ENCODE data around the gene RNF227. TPM values are rescaled to one million over a fixed set of nuclear protein-coding genes. Genes with fewer than 3 reads are reported as not detected.

The RNF227 gene
- total RNA-seq, 6 experiments from 2014 or later = 2.2 to 3.6 (median 3.1) TPM

- Mint-ChIP-seq H3K4me1 (ENCODE audit: low read depth) (peaks cover 57% of the 10 kb centered on the region), H3K36me3 (ENCODE audit: low read depth) (peaks cover 33% of the 10 kb centered on the region), H3K9me3 (no peaks in the 10 kb centered on the region), H3K4me3 (peak overlapping the region; percentile 95), H3K27ac (peak overlapping the region; percentile 94), H3K27me3 (ENCODE audit: insufficient read depth) (no peaks in the 10 kb centered on the region; the same call in 1 of the 2 replicates)
- peak; percentile 80 for DNase-seq
- TF ChIP-seq CTCF (IDR thresholded peaks at IDR 0.05) = peak; percentile 56
Observed at GRCh38 chr17:7932949-7933348, 16.9 kb upstream of the RNF227 start.

- no peak for DNase-seq
- H3K4me1 Mint-ChIP-seq (ENCODE audit: low read depth) = peaks cover 57% of the 10 kb centered on the region
- H3K9me3 Mint-ChIP-seq = no peaks in the 10 kb centered on the region
- H3K36me3 Mint-ChIP-seq (ENCODE audit: low read depth) = peaks cover 33% of the 10 kb centered on the region
- H3K4me3 Mint-ChIP-seq = peak overlapping the region; percentile 95
- peak overlapping the region; percentile 94 for H3K27ac Mint-ChIP-seq
- TF ChIP-seq CTCF (IDR thresholded peaks at IDR 0.05) = no peak
- H3K27me3 Mint-ChIP-seq (ENCODE audit: insufficient read depth) = no peaks in the 10 kb centered on the region; the same call in 1 of the 2 replicates
Observed at GRCh38 chr17:7932483-7932891, 16.4 kb upstream of the RNF227 start.

GRCh38 chr17:7931709-7932482 lies 15.8 kb upstream of the RNF227 start, which contains the start of the genes CNTROB and TRAPPC1:
CNTROB (plus strand) TSS chr17:7932206; CDS start chr17:7933080, 874 bp downstream.
TRAPPC1 (minus strand) TSS chr17:7931946; CDS start chr17:7931829, 117 bp downstream.
- DNase-seq = peak; percentile 99
- Mint-ChIP-seq H3K4me3 (peak within 1 kb of the TSS; percentile 95), H3K36me3 (ENCODE audit: low read depth) (peaks cover 30% of the 10 kb centered on the region), H3K27me3 (ENCODE audit: insufficient read depth) (no peaks in the 10 kb centered on the region; the same call in 1 of the 2 replicates), H3K27ac (peak within 1 kb of the TSS; percentile 94), H3K9me3 (no peaks in the 10 kb centered on the region), H3K4me1 (ENCODE audit: low read depth) (peaks cover 55% of the 10 kb centered on the region)
- TF ChIP-seq CTCF (IDR thresholded peaks at IDR 0.05) = no peak

- Mint-ChIP-seq H3K27ac (peak overlapping the region; percentile 45), H3K36me3 (ENCODE audit: low read depth) (peaks cover 23% of the 10 kb centered on the region), H3K4me1 (ENCODE audit: low read depth) (peaks cover 46% of the 10 kb centered on the region), H3K4me3 (peak overlapping the region; percentile 95), H3K27me3 (ENCODE audit: insufficient read depth) (peaks cover 2% of the 10 kb centered on the region; the same call in 1 of the 2 replicates), H3K9me3 (no peaks in the 10 kb centered on the region)
- TF ChIP-seq CTCF (IDR thresholded peaks at IDR 0.05) = no peak
- no peak for DNase-seq
Observed at GRCh38 chr17:7930841-7931631, 14.9 kb upstream of the RNF227 start.

GRCh38 chr17:7929158-7930023 lies 13.3 kb upstream of the RNF227 start, which contains the start of gene KCNAB3:
KCNAB3 (minus strand) TSS chr17:7929856; CDS start chr17:7929435, 421 bp downstream.
- Mint-ChIP-seq H3K36me3 (ENCODE audit: low read depth) (peaks cover 12% of the 10 kb centered on the region), H3K4me1 (ENCODE audit: low read depth) (peaks cover 33% of the 10 kb centered on the region), H3K27me3 (ENCODE audit: insufficient read depth) (peaks cover 2% of the 10 kb centered on the region; the same call in 1 of the 2 replicates), H3K4me3 (peak within 1 kb of the TSS; percentile 95), H3K27ac (peak within 1 kb of the TSS; percentile 83), H3K9me3 (no peaks in the 10 kb centered on the region)
- TF ChIP-seq CTCF (IDR thresholded peaks at IDR 0.05) = no peak
- DNase-seq = peak; percentile 74
